ENCODE data around the gene ADTRP.

Gene ADTRP

GRCh38 chr6:11778648-11779328 is at the start of gene ADTRP:
TSS of gene ADTRP (minus strand) at chr6:11778803. CDS start at chr6:11778759, 44 bp downstream.
- no peak for DNase-seq

GRCh38 chr6:11826779-11827178 is 48.2 kb upstream of the ADTRP start:
- no peak for DNase-seq

DNA sequence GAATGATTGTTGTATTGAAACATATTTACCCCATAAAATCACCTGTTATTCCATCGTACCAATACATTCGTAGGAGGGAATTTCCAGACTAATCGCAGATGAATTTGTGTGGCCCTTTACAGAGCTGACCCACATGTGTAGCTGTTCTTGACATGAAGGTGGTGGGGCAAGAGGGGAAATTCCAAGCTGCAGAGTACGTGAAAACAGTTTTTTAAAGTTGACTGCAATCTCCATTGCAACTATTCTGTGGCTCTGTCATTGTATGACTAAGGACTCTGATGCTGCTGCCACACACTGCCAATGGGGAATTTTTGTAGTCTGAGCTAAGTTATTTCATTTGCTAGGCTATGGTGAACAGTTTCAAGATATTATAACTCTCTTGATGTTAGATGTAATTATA is 46.4 kb upstream of the ADTRP start:
- DNase-seq, result no peak

DNA sequence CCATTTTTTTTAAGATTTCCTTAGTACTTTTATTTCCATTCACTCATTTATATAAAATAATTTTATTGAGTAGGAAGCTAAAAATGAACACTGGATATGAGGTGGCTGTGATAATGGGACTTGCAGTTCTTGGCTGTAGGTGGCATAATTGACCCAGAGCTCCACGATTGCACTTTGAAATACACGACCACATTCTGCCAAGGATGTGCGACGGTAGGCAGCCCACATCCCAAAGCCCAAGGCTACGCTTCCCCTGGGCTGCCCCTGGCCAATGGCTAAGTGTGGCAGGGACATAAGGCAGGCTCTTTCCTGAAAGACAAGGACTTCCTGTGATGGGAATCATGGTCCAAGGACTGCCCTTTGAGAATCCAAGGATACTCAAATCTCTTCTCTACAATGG is 43.7 kb upstream of the ADTRP start:
- no peak for DNase-seq

DNA sequence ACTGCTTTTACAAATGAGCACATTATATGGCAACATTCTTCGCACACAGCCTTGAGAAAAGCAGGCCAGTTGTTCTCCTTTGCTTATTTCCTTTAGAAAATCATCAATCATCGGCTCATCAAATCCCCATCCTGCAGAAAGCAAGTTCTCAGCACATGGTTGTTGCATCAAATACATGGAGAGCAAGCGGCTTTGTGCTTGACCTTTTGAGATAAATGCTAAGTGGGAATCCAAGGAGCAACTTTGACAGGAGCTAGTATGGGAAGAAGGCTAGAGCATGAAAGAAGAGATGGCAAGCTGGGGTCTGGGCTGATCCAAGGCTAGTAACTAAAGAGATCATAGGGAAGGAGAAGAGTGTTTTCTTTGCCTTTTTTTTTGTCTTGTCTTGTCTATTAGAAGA is 43.2 kb upstream of the ADTRP start:
- DNase-seq, result no peak

DNA sequence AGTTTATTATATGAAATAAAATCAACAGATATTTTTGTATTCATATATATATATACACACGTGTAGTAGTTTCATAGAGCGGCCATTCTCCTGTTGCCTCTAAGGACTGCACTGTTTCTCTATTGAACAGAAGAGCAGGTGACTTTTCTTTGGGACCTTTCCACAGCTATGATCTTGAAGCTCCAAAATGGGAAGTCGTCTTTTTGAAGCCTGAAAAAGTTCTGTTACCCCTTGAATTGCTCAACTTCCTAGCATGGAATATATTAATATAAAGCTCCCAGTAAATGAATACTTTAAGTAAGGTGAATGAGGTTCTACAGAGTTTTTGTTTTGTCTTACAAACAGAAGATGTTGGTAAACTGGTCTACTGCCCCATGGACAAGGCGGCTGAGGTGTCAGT is 42.2 kb upstream of the ADTRP start:
- no peak for DNase-seq

GRCh38 chr6:11819486-11819885 is 40.9 kb upstream of the ADTRP start:
- no peak for DNase-seq

- DNase-seq, result no peak
Observed at GRCh38 chr6:11815231-11815630, 36.6 kb upstream of the ADTRP start.

DNA sequence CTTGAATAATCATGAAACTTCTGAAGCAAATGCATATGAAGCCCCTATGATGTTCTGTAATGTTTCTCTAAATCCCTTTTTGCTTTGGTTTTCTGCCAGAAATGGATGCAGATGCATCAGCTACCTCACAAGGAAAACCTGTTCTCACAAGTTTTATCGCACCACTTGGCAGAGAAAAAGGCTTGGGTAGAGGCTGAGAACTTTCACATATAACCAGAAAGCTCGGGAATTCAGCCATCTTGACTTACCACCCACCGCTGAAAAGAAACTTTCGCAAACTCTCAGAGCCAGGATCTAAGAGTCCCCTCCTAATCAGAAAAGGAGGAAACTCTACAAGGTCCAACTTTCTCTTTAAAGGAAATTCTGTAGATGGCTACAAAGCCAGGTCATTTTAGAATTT is 36.2 kb upstream of the ADTRP start:
- no peak for DNase-seq

DNA sequence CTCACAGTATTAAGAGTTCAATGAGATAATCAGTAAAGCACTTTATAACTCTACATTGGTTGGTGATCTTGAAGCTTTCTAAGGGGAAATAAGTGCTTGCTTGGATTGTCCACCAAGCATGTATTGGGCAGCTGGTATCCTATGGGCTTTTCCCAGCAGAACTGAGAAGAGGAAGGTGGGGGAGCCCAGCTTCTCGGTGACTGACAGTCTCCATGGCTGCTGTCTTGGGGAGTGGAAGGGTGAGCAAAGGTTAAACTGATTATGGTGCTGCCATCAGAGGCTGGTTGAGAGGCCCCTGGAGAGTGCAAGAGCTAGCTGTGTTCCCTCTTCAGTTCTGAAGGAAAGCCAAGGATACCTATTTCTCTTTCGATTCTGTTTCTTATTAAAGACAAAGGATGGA is 35.5 kb upstream of the ADTRP start:
- no peak for DNase-seq

DNA sequence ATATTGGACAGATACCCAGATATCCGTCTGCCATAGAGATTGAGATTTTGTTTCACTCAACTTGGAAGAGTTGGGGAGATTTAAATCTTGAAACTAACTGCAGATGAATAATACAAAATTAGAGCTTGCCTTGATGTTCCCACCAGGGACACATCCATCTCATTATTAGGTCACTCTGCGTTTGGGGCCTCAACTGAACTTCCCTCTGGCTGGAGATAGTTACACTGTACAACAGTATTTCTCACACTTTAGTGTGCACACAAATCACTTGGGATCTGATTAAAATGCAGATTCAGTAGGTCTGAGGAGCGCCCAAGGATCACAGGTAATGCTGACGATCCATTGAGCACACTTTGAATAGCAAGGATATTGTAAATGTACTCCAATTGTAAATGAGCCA is 35.0 kb upstream of the ADTRP start:
- no peak for DNase-seq

DNA sequence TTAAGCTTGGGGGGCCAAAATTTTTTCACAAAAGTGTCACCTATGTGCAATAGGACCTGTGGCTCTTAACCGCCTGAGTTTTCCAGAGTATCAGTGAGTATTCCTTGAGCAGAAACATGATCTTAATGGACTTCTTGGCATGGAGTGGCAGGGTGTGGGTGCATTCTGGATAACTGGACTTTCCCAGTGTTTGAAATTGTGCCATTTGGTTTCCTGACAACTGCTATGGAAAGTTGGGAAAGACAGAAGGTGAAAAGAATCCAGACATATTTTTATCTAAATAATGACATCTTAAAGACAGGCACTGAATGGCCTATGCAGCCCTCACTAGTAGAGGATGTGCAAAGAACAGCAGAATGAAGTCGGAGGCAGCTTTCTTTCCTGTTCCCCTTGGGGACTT is 34.3 kb upstream of the ADTRP start:
- no peak for DNase-seq

DNA sequence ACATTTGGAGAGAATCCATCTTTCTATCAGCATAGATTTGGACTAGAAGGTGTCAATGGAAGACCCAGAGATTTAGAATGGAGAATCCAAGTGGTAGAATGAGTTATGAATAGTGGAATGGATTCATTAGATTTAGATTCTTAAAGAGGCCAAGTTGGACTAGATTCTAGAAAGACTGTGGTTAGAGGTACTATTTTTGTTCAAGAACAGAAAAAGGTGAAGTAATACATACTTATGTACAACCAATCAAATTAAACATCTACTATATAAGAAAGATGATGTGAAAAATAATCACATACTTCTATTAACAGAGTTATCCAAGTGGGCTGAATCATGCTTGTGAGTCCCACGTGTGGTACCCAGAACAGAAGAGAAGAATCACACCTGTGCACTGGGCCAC is 33.8 kb upstream of the ADTRP start:
- no peak for DNase-seq

GRCh38 chr6:11811644-11812264 is 33.2 kb upstream of the ADTRP start:
- DNase-seq, result no peak

GRCh38 chr6:11810854-11811643 is 32.4 kb upstream of the ADTRP start:
- DNase-seq, result no peak

DNA sequence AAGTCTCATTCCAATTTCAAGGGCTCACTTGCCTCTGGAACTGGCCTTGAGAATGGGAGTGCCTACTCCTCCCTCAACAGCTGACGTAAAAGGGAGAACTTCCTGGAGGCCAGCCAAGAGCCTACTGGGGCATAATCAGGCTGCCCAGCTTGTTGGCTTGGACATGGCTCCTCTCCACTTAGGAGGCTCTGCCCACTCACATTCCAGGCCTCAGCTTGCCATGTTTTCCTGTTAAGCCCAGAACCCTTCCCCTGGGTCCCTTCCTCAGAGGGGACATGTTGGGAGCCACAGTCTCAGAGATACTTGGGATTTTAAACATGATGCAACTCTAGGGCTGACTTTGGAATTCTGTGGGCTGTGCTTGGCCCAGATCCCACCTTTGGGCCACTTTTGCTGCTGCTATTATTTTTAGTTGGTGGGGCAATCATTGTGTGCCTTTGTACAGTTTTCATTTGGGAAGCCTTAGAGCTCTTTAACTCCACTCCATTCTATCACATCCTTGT is 31.5 kb upstream of the ADTRP start:
- no peak for DNase-seq

DNA sequence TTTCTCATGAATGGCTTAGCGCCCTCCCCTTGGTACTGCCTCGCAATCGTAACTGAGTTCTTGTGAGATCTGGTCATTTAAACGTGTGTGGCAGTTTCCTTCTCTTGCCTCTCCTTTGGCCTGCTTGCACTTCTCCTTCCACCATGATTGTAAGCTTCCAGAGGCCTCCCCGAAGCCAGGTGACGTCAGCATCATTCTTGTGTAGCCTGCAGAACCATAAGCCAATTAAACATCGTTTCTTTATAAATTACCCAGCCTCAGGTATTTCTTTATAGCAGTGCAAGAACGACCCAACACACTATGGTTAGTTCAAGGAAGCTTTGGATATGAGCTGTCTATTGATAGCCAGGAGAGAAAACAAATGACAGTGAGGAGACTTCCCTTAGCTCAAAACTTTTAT is 29.5 kb upstream of the ADTRP start:
- no peak for DNase-seq

DNA sequence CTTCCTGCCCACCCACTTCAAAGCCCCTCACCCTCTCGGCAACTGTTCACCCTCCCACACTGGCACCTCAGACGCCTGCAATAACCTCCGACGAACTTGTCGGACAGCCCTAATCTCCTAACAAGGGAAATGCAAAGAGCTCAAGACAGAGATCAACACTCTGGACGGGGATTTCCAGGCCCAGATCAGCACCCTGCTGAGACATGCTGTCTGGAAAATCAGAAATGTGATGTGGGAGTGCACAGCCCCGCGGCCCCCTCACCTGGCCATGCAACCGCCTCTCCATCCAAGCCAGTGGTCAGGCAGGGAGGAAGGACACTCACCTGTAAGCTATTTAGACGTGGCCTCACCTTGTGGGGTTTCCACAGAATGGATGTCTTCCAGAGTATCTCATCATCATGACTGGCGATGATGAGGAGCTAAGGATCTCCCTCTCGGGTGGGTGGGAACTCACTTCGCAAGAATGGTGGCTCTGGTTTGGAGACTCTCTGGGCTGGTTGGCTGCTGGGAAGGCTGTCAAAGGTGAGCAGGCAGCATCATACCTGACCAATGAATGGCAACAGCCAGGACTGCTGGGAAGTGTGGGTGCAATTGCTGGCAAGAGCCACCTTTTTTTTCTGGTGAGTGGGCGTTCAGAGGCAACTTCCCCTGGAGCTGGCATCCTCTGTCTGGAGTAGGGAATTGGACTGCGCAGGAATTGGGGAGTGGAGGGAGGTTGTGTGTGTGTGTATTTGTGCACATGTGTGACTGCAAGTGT is 28.1 kb upstream of the ADTRP start:
- no peak for DNase-seq

DNA sequence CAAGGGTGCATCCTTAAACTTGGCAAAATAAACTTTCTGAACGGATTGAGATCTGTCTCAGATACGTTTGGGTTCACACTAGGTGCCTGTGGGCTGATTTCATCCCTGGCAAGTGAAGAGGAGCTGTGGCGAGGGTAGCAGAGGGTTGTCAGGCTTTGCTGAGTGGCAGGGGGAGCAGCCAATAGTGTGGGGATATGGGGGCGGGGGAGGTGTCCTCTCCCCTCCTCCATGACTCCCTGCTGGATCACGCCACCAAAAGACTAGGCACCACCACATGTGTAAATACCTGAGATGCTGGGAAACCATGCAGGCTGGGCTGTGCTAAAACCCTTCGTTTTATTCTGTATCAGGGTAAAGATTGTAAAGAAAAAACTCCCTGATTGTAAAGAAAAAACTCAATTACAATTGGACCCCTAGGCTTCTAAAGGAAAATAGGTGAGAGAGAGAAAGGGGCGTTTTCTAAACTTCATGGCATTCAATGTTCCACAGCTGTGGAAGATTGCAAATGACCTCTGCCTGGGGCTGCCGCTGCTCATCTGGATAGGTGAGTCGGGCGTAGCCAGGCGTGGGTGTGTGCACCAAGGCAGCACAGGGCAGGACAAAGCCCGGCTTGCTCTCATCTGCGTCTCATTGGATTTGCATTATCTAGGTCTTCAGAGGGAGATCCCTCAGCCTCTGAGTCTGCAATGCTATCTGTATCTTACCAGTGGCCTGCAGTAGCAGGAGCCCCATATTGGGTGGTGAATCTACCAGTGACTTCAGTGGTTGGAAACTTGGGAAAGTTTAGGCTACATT is 26.9 kb upstream of the ADTRP start:
- no peak for DNase-seq

GRCh38 chr6:11804701-11805100 is 26.1 kb upstream of the ADTRP start:
- DNase-seq, result no peak

GRCh38 chr6:11804135-11804534 is 25.5 kb upstream of the ADTRP start:
- DNase-seq, result no peak

- DNase-seq, result no peak
Observed at GRCh38 chr6:11803591-11803971, 25.0 kb upstream of the ADTRP start.

All from SHP77 treated with DMSO at 0.1 percent for 48 hours (cell line).